HK-2 (cell line): ENCODE measurements around the gene GALK2.
"Not testable (repeated sequence)": the region's sequence is repeated elsewhere in the genome, so short reads cannot be mapped to it uniquely, and the experiment has no call there.

Experiments used
- DNase-seq: peaks from one replicate; pipeline ENCODE4 v3.0.0-alpha.2; 2018; ENCODE audit not compliant: unreplicated experiment

GALK2 gene

DNA sequence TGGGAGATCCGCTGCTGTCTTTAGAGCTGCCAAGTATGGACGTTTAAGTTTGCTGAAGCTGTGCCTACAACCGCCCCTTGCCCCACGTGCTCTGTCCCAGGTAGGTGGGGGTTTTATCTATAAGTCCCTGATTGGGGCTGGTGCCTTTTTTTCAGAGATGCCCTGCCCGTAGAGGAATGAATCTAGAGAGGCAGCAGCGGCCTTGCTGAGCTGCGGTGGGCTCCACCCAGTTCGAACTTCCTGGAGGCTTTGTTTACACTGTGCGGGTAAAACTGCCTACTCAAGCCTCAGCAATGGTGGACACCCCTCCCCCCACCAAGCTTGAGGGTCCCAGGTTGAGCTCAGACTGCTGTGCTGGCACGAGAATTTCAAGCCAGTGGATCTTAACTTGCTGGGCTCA is 169.6 kb downstream of the GALK2 start:
- DNase-seq, result no peak

DNA sequence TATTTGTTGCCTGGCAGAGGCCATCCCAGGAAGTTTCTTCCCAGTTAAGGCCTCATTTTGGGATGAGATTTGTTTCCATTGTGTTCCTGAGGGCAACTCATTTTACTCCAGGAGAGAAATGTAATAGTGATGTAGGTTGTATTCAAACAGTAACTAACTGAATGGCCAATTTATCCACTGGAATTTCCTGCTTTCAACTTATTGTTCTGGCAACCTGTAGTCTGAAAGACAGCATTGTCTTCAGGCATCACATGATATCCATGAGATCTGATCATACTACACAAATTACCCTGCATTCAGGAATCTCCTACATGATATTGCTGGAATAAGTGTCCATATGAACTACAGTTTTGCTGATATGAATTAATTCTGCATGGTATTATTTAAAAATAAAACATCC is 173.5 kb downstream of the GALK2 start:
- DNase-seq, result no peak

DNA sequence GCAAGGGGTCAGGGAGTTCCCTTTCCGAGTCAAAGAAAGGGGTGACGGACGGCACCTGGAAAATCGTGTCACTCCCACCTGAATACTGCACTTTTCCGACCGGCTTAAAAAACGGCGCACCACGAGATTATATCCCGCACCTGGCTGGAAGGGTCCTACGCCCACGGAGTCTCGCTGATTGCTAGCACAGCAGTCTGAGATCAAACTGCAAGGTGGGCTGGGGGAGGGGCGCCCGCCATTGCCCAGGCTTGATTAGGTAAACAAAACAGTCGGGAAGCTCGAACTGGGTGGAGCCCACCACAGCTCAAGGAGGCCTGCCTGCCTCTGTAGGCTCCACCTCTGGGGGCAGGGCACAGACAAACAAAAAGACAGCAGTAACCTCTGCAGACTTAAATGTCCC is 184.4 kb downstream of the GALK2 start:
- DNase-seq, result not testable (repeated sequence)

DNA sequence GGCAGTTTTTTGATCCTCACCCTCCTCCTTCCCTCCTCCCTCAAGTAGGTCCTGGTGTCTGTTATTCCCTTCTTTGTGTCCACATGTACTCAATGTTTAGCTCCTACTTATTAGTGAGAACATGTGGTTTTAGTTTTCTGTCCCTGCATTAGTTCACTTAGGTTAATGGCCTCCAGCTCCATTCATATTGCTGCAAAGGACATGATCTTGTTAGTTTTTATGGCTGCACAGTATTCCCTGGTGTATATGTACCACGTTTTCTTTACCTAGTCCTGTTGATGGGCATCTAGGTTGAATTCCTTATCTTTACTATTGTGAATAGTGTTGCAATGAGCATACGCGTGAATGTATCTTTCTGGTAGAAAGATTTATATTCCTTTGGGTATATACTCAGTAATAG is 191.3 kb downstream of the GALK2 start:
- no peak for DNase-seq

DNA sequence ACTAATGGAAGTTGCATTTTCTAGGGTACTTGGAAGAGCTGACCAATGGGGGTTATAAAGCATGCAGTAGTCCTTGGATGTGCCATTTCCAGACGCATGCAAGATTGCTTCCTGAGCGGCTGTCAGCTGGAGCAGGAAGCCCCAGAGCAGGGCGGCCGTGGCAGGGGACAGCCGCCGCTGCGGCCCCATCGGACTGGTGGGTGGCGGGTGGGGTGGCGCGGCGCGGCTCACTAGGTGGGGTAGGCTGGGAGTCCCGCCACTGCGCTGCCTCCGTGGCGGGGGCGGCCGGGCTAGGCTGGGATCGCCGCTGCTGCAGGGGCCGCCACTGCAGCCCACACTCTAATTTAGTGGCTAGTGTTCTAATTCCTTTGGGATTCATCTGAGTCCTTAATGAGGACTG is 196.4 kb downstream of the GALK2 start:
- no peak for DNase-seq

DNA sequence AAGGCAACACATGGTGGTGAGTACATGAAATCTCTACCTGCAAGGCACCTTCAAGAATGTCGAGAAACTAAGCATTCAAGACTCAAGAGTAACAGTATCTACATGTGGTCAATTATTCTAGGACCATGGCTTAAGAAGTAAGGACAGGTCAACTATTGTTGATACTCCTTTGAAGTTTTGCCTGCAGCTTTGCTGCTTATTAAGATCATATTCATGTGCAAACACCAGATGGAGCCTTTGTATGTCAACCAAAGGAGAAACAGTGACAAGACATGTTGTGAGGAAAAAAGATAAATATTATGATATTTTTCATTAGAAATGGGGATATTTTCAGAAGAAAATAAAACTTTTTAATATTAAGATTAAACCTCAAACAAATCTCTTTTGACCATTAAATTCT is 200.7 kb downstream of the GALK2 start:
- DNase-seq, result no peak

DNA sequence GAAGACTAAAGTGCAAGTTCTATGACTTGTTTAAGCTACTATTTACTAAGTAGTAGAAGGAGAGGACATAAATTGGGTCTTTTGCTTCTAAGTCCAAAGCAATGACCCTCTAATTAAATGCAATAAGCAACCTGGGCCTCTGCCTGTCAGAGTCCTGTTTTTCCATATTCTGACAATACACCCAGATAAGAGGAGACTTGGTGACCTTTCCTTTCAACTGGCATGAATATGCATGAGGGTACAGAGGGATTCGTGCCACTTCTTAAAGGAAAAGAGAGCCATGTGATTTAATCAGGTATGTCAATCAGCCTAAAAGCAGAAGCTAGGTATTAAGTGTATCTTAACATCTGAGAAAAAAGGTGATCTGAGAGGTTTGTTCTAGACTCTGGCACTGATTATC is 202.3 kb downstream of the GALK2 start:
- no peak for DNase-seq

DNA sequence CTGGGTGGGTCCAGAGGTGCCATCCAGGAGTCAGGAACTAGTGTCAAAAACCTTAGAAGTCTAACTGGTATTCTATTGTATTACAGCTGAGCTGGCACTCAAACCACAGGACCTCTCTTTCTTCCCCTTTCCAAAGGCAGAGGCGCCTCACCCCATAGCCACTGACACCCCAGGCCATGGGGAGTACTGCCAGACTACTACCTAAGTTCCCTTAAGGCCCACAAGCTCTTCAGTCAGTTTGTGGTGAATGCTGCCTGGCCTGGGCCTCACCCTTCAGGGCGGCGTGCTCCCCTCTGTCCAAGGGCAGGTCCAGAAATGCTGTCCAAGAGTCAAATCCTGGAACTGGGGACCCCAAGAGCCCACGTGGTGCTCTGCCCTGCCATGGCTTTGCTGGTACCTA is 209.9 kb downstream of the GALK2 start:
- no peak for DNase-seq

DNA sequence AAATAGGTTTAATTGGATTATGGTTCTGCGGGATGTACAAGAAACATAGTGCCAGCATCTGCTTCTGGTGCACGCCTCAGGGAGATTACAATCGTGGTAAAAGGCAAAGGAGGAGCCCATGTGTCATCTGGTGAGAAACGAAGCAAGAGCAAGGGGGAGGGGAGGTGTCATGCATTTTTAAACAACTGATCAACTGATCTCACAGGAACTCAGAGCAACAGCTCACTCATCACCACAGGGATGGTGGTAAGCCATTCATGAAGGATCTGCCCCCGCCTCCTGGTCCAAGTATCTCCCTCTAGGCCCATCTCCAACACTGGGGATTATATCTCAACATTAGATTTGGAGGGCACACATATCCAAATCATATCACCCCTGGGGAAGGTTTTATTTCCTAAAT is 210.9 kb downstream of the GALK2 start:
- no peak for DNase-seq
